Transverse colon (tissue), 4 donors: Measurements from ENCODE around the gene PROM2. TPM values are rescaled to one million over a fixed set of nuclear protein-coding genes. Genes with fewer than 3 reads are reported as not detected.

Experiments used
- total RNA-seq, 4 donors: library from RNA; depleted of rRNA; stranded (reverse); fragments of >200 nt; gene quantifications; one replicate each; pipeline ENCODE4 v1.1.0, GENCODE V29; 2016

Gene PROM2
- total RNA-seq, 4 donors from 2014 or later = 20.2 to 46.6 (median 28.6) TPM

Other genes starting within 250 kb of the PROM2 start
- 10 to 100 TPM in 1 of 4 donors, 1 to 10 TPM in 3; 3.7 to 14.3 (median 5.1) TPM for gene MAL, start 248.7 kb upstream of the PROM2 start, total RNA-seq
- gene MRPS5, start 152.6 kb upstream of the PROM2 start, total RNA-seq = 100 to 1,000 TPM in 1 of 4 donors, 10 to 100 TPM in 3; 61.7 to 145 (median 77.2) TPM
- gene ZNF514, start 114.6 kb upstream of the PROM2 start, total RNA-seq = 10 to 100 TPM in 3 of 4 donors, 1 to 10 TPM in 1; 8.6 to 22.9 (median 15.7) TPM
- 1 to 10 TPM in 3 of 4 donors, under 1 TPM in 1; 0.20 to 4.1 (median 1.8) TPM for gene ZNF2, start 108.6 kb upstream of the PROM2 start, total RNA-seq
- gene ZNF892, start 66.9 kb upstream of the PROM2 start, total RNA-seq = 1 to 10 TPM in 3 of 4 donors, not detected in 1; 3.4 to 6.8 (median 3.5) TPM
- gene KCNIP3, start 22.9 kb downstream of the PROM2 start, total RNA-seq = 1 to 10 TPM; 1.8 to 4.0 (median 2.2) TPM
- 100 to 1,000 TPM in 1 of 4 donors, 10 to 100 TPM in 3; 29.9 to 134 (median 42.7) TPM for gene FAHD2A, start 128.3 kb downstream of the PROM2 start, total RNA-seq
- not detected for gene TRIM43B, start 210.3 kb downstream of the PROM2 start, total RNA-seq